Measurements from ENCODE around the gene DNAI2.
"Not testable (repeated sequence)": the region's sequence is repeated elsewhere in the genome, so short reads cannot be mapped to it uniquely, and the experiment has no call there.

The DNAI2 gene

GRCh38 chr17:74245145-74245831 lies 28.7 kb upstream of the DNAI2 start:
- no peak for DNase-seq

DNA sequence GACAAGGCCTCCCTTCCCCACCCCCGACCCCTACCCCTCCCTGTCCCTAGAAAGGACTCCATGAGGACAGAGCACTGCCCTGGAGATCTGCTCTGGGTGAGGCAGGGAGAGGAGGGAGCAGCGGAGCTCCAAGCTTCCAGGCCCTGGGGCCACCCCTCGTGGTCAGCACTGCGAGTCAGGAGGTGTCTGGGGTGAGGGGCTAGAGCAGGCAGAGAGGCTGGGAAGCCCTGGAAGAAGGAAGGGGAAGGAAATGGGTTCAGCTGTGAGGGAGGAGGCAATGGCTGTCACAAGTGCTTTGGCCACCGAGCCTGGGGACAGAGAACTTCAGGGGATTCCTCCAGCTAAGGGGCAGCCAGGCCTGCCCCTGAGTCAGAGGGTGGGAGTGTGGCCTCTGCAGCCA lies 28.2 kb upstream of the DNAI2 start:
- DNase-seq = peak in 1 of 2 donors; percentile 33

DNA sequence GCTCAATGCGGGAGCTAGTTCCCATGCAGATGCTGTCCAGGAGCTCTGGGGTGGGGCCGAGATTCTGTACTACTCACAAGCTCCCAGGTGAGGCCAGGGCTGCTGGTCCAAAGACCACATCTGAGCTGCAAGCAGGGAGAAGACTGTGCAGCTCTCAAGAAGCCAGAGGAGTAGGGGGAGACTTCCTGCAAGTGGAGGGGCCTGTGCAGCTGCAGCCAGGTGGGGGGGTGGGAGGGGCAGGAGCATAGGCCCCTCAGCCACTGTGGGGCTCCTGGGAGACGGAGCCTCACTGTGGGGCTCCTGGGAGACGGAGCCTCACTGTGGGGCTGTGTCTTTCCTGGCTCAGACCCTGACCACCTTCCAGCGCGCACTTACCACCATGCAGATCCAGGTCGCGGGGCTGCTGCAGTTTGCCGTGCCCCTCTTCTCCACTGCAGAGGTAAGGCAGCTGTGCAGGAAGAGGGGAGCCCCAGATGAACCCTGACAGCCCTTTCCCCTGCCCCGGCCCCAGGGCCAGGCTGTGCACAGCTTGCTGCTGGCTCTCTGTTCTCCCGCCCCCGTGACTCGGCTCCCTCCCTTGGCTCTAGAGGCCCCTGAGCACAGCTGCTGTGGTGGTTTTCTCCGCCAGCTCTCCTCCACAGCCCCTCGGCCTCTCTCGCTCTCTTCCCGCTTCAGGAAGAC lies 24.3 kb upstream of the DNAI2 start:
- no peak for DNase-seq

- DNase-seq = no peak
Measured at GRCh38 chr17:74250324-74250995, 23.6 kb upstream of the DNAI2 start.

- no peak for DNase-seq
Measured at GRCh38 chr17:74251051-74251450, 23.0 kb upstream of the DNAI2 start.

- DNase-seq = no peak
Measured at GRCh38 chr17:74251569-74251968, 22.5 kb upstream of the DNAI2 start.

DNA sequence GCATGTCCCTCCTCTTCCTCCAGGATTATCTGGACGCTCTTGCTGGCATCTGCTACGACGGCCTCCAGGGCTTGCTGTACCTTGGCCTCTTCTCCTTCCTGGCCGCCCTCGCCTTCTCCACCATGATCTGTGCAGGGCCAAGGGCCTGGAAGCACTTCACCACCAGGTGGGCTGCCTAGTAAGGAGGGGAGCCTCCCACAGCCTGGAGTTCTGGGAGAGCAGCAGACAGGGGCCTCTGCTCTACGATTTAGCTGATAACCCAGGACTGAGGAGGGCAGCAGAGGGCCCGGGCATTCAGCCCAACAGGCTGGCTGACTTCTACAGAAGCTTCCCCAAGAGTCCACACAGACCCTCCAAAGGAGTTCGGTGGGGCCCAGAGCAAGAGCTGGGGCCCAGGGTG lies 21.8 kb upstream of the DNAI2 start:
- no peak for DNase-seq

- no peak for DNase-seq
Measured at GRCh38 chr17:74253036-74253435, 21.0 kb upstream of the DNAI2 start.

- DNase-seq = no peak
Measured at GRCh38 chr17:74257311-74257710, 16.7 kb upstream of the DNAI2 start.

DNA sequence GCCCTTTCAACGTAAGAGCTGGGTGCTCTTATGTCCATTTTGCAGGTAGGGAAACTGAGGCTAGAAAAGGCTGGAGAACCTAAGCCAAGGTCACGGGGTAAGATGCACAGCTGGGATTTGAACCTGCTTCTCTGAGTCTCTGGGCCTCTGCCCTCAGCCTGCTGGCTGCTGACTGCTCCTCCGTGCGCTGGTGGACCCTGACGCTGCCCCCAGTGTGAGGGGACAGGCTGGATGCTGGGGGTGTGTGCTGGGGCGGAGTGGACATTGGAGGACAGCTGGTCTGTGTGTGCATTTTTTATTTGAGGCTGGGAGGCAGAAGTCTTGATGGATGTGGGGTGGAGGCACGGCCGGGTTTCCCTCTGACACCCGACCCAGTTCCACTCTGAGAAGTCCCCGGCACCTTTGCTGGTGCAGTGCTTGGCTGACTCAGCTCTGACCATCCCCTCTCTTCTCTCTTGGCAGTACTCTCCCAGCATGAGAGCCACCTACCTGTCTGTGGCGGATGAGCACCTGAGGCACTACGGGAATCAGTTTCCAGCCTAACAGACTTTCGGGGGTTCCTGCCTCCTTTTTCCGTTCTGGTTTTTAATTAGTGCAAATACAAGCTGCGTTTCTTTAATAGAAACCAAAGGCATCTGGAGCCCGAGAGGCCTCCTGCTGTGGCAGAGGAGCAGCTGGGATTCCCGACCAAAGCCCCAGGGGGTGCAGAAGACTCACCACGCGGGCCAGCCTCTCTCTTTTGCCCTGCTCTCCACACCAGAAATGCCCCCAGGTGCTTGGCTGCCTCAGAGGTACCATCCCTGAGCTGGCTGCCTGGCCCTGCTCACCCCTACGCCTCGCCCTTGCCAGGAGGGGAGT lies 14.1 kb upstream of the DNAI2 start:
- DNase-seq = no peak

GRCh38 chr17:74260525-74260850 lies 13.5 kb upstream of the DNAI2 start:
- DNase-seq = no peak

DNA sequence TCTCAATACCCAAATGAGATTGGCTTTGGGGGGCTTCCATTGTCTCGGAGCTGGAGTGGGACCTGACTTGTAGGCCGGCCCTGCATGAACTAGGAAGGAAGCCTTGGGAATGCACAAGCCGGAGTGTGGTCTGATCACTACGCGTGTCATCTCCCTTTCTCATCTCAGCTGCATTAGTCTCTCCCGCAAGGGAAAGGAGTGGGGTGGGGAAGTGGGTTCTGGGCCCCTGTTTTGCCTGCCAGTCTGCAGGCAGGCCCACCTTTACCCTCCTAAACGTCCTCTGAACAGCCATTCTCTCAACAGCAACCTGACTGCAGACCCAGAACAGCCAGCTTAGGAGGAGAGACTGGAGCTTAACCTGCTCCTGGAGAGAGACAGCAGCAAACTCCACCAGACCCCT lies 11.4 kb upstream of the DNAI2 start:
- no peak for DNase-seq

DNA sequence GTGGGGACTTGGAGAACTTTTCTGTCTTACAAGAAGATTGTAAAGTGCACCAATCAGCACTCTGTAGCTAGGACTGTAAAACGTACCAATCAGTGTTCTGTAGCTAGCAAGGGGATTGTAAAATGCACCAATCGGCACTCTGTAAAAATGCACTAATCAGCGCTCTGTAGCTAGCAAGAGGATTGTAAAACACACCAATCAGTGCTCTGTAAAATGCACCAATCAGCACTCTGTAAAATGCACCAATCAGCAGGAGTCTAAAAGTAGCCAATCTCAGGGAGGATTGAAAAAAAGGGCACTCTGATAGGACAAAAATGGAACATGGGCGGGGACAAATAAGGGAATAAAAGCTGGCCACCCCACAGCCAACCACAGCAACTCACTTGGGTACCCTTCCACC lies 7.0 kb upstream of the DNAI2 start:
- not testable (repeated sequence) for DNase-seq

DNA sequence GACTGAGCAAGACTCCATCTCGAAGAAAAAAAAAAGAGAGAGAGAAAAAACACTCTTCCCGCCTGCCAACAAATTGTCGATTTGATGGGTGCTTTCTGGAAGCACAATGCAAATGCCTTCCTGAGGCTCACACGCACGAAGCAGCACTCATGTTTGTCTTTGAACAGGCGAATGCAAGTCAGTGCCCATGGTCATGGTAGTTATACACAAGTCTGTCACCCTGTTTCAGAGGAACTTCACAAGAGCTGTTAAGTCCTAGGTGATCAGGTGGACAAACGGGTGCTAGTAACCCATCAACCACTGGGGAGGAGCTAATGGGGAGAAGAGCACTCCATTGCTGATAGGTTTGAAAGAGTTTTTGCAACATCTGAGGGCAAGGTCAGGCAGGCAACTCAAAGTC lies 6.5 kb upstream of the DNAI2 start:
- DNase-seq = no peak

DNA sequence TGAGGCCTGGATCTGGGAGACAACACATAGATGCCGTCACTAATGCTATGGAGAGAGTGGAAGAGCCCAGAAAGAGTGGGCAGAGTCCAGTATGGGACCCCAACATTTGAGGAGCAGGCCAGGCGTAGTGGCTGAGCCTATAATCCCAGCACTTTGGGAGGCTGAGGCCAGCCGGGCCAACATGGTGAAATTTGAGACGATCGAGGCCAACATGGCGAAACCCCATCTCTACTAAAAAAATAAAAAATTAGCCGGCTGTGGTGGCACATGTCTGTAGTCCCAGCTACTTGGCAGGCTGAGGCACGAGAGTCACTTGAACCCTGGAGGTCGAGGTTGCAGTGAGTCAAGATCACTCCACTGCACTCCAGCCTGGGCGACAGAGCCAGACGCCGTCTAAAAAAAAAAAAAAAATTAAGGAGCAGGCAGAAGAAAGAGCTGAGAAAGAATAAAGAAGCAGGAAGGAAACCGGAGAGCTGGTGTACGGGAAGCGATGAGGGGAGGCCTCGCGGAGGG lies 6.0 kb upstream of the DNAI2 start:
- DNase-seq = no peak

- DNase-seq = no peak
Measured at GRCh38 chr17:74268558-74268957, 5.5 kb upstream of the DNAI2 start.

- no peak for DNase-seq
Measured at GRCh38 chr17:74270333-74270732, 3.7 kb upstream of the DNAI2 start.

DNA sequence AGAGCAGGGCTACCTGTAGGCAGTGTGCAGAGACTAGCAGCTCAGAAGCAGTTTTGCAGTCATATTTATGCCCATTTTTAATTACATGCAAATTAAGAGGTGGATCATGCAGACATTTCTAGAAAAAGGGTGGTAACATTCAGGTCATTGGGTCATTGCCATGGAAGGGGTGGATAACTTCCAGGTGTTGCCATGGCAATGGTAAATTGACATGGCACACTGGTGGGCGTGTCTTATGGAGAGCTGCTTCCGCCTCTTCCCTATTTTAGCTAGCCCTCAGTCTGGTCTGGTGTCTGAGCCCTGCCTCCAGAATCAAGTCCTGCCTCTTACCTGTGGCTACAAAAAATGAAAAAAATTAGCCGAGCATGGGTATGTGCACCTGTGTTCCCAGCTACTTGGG lies 2.8 kb upstream of the DNAI2 start:
- DNase-seq = peak; percentile 53 to 67

GRCh38 chr17:74271901-74272561 lies 2.0 kb upstream of the DNAI2 start:
- peak; percentile 17 to 38 for DNase-seq

DNA sequence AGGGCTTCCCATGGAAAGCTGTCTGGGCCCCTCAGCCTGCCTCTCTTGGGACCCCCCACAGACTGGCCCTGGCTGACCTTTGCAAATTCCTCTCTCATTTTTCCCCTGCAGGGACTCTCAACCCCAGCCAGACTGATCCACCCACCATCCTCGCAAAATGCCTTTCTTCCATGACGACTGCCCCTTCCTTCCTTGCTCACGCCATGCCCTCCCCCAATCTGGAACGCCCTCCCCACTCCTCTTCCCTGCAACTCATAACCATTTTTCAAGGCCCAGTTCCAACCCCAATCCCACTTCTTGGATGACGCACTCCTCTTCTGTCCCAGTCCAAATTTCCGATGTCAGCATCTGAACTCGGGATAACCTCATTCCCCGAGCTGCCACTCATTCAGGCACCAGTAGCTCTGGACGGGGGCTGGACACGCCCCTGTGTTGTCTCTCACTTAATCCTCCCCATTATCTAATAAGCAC lies 1.3 kb upstream of the DNAI2 start:
- DNase-seq = no peak

DNA sequence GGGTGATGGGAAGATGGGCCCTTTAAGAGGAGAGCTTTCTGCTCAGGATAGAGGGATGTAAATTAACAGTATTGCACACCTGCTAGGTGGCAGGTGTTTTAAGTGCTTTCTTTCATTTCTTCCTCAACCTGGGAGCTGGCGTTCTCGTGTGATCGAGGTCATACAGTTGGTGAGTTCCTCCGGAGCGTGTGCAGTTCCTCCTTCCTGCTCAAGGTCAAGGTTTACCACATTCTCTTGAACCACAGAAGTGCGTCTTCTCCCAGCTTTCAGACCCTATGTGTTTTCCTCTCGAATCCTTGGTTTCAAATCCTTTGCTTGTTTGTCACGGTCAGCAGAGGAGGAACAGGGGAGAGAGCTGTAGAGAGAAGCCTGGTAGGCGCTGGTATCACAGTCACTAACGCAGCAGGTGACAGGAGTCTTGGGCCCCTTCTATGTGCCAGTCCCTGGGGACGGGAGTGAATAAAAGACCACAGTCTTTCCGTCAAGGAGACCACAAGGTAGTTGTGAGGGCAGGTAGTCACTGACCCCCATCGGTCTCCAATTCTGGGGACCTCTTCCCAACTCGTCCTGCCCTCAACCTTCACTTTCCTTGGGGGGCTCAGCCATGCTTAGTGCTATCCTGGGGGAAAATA lies 791 bp downstream of the DNAI2 start:
- DNase-seq = peak in 1 of 2 donors; percentile 30

DNA sequence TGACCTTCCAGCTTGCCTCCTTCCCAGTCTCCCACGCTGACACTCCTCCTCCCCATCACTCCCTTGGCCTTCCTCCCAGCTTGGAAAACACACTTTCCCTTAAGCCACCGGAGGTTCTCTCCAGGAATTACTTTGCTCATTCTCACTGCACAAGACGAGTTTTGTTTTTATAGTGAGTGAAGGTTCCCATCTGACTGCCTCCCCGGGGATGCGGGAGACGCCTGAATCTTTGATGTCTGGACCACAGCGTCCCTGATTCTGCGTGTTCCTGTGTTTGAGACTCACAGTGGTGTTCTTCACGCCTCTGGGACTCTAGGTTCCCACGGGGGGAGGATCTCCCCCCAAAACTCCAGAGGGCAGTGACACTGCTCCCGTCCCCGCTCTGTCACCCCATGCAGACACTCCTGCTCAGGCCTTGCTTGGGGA lies 2.0 kb downstream of the DNAI2 start:
- no peak for DNase-seq
